ENCODE measurements around the gene CCDC149.

CCDC149 gene

GRCh38 chr4:24781999-24782745 lies 130.7 kb downstream of the CCDC149 start:
- in situ Hi-C loops (cut with HindIII; ENCODE audit: low sequenced_read_pairs), result loop anchor here (5.0 kb wide), 1 partner anchor 40 kb away; no protein-coding TSS in a partner anchor

GRCh38 chr4:24780936-24781495 lies 131.8 kb downstream of the CCDC149 start:
- in situ Hi-C loops (cut with HindIII; ENCODE audit: low sequenced_read_pairs), result loop anchor here (5.0 kb wide), 1 partner anchor 39 kb away; no protein-coding TSS in a partner anchor

GRCh38 chr4:24778464-24779225 lies 134.2 kb downstream of the CCDC149 start:
- in situ Hi-C loops (cut with HindIII; ENCODE audit: low sequenced_read_pairs), result no loop called here

DNA sequence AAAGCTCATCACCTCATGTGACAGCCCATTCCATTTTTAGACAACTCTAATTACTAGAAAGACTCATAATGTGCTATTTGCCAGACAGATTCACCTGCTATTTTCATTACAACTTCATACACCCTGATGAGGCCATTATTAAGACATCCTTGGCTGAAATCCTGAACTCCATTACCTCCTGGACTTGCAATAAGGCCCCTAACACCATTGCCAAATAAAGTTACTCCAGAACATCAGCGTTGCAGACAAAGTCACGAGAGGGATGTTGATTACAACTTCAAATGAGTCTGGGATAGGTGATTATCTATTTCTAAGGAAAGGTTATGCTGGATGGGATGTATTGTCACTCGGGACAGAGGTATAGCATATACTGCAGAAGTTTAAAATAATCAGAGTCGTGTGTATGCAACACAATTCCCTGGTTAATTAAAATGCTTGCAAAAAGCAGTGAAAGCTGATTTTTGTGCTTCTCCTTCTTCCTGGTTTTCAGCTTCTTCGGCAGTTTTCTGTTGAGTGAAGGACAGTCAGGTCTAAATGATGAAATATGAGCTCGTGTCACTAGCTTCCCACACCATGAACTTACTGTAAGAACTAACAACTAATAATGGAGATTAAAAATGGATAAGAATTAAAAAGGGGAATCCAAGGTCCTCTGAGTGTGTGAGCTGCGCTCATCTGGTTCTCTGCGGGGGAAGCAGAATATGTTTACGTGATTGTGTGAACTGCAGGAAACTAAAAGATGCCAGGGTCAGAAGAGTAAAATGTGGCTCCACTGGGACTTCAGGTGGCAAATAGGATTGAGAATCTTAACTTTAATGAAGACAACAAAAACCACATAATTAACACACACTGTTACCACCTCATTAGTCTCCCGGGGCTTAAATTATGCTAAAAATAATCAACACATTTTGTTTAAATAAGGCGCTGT lies 135.0 kb downstream of the CCDC149 start:
- in situ Hi-C loops (cut with HindIII; ENCODE audit: low sequenced_read_pairs), result no loop called here

GRCh38 chr4:24775750-24776149 lies 137.1 kb downstream of the CCDC149 start:
- in situ Hi-C loops (cut with HindIII; ENCODE audit: low sequenced_read_pairs), result no loop called here

DNA sequence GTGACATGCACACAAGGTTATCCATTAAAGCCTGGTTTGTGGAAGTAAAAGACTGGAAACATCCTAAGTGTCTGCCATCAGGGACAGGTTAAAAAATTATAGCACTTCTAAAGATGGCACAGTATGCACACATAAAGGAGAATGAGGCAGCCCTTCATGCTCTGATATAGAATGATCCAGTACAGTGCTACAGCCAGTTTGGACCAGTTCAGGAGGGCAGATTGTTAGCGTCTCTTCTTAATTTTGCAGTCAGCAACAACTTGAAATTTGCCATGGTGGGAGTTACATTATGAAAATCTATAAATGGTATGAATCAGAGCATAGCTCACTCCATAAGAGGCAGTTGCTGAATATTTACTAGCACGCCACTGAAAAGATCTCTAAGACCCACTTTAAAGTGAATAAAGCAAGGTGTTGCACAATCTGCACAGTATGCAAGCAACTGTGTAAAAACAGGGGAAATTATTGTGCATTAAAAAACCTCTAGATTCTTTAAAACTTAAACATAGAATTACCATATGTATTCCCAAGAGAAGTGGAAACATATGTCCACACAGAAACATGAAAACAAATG lies 137.7 kb downstream of the CCDC149 start:
- in situ Hi-C loops (cut with HindIII; ENCODE audit: low sequenced_read_pairs), result no loop called here

- in situ Hi-C loops (cut with HindIII; ENCODE audit: low sequenced_read_pairs), result loop anchor here (5.0 kb wide), 1 partner anchor 38 kb away; no protein-coding TSS in a partner anchor
Observed at GRCh38 chr4:24774452-24774851, 138.4 kb downstream of the CCDC149 start.

DNA sequence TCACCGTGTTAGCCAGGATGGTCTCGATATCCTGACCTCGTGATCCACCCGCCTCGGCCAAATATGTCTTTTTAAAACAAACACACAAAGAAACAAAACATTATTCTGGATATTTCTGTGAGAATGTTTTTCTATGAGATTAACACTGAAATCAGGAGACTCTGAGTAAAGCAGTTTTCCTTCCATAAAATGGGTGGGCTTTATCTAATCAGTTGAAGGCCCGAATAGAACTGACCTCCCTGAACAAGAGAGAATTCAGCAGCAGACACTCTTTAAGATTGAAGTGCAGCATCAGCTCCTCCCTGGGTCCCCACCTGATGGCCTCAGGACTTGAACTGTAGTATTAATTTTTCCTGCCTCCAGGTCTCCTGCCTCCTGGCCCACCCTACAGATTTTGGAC lies 139.9 kb downstream of the CCDC149 start:
- in situ Hi-C loops (cut with HindIII; ENCODE audit: low sequenced_read_pairs), result loop anchor here (5.0 kb wide), 1 partner anchor 39 kb away; no protein-coding TSS in a partner anchor

GRCh38 chr4:24772061-24772705 lies 140.7 kb downstream of the CCDC149 start:
- in situ Hi-C loops (cut with HindIII; ENCODE audit: low sequenced_read_pairs), result loop anchor here (5.0 kb wide), 1 partner anchor 40 kb away; no protein-coding TSS in a partner anchor

DNA sequence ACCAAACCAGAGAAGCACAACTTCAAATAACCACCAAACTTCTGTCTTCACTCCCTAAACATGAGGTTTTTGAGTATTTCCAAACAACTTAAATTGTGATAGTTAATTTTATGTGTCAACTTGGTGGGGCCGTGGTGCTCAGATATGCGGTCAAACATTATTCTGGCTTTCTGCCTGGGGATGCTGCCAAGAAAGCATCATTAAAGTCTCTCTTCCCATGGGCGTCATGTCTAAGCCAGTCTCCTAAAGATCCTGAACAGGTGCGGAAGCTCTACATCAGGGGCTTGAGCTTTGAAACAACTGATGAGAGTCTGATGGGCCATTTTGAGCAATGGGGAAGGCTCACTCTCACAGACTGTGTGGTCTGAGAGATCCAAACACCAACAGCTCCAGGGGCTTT lies 141.6 kb downstream of the CCDC149 start:
- in situ Hi-C loops (cut with HindIII; ENCODE audit: low sequenced_read_pairs), result loop anchor here (5.0 kb wide), 1 partner anchor 41 kb away; no protein-coding TSS in a partner anchor

DNA sequence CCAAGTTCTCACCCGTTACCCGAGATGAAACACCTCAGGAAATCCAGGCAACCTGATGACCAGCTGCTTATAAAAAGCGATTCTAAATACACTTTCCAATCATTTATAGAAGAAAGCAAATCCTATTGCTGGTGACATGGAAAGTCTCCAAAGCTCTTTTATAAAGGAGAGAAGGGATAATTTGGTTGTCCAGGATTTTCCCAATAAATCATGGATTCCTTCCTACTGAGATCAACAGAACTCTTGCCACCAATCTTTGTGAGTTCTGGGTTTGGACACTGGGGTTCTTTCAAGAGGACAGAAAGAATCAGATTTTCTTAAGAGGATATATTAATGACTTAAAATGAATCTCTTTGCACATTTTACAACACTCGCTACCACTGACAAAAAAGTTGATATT lies 142.2 kb downstream of the CCDC149 start:
- in situ Hi-C loops (cut with HindIII; ENCODE audit: low sequenced_read_pairs), result loop anchor here (5.0 kb wide), 1 partner anchor 42 kb away; no protein-coding TSS in a partner anchor

DNA sequence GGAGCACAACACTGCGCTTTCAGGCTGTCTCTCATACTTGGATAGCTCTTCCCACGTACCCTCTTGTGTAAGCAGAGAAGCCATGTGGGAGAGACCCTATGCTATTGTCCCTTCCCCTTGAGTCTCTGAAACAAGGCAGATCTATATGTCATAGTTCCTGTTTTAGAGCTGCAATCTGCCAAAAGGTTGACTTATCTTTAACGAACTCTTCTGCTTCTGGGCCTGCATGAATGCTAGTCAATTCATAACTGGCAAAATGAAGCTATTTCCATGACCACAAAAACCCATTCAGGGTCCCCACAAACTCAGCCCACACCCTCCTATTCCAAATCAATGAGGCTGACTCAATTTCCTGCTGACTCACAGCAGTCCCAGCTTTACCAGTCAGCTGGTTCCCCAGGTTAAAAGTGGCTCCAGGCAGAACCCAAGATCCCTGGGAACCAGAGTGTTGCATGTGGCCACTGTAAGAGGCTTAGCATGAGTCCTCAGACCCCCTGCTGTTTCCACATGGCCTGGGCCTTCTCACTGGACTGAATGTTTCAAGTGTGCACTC lies 142.7 kb downstream of the CCDC149 start:
- in situ Hi-C loops (cut with HindIII; ENCODE audit: low sequenced_read_pairs), result loop anchor here (5.0 kb wide), 1 partner anchor 42 kb away; no protein-coding TSS in a partner anchor

DNA sequence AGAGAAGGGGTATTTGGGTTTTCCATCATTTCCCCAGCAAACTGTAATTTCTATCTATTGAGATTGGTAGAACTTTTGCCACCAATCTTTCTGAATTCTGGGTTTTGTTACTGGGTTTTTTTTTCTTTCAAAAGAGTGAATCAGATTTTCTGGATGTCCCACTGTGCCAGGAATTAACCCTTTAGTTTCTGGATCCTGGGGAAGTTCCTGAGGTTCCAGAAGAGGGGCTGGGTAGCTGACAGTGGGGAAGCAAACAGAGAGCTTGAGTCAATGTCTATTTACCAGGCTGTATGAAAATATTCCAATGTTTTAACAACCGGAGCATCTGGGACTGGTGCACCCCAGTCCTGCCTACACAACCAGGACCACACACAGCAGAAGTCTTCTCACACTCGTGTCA lies 143.3 kb downstream of the CCDC149 start:
- in situ Hi-C loops (cut with HindIII; ENCODE audit: low sequenced_read_pairs), result no loop called here

GRCh38 chr4:24768604-24769003 lies 144.2 kb downstream of the CCDC149 start:
- in situ Hi-C loops (cut with HindIII; ENCODE audit: low sequenced_read_pairs), result no loop called here

DNA sequence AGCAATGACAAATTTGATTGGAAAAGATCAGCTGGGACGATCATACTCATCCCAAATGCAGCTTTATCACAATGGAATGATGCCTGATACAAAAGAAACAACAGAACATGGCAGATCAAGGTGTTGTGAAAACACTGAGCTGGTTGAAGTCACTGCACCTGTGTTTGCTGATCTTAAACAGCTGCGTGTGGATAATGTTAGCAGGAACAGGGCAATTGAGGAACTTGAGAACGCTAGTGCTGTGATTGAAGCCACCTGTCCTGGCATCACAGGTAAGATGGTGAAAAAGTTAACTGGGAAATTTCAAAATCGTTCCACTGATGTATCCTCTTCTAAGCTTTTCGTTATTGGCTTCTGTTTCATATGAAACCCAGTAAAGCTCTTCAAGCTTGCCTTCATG lies 144.8 kb downstream of the CCDC149 start:
- in situ Hi-C loops (cut with HindIII; ENCODE audit: low sequenced_read_pairs), result no loop called here

DNA sequence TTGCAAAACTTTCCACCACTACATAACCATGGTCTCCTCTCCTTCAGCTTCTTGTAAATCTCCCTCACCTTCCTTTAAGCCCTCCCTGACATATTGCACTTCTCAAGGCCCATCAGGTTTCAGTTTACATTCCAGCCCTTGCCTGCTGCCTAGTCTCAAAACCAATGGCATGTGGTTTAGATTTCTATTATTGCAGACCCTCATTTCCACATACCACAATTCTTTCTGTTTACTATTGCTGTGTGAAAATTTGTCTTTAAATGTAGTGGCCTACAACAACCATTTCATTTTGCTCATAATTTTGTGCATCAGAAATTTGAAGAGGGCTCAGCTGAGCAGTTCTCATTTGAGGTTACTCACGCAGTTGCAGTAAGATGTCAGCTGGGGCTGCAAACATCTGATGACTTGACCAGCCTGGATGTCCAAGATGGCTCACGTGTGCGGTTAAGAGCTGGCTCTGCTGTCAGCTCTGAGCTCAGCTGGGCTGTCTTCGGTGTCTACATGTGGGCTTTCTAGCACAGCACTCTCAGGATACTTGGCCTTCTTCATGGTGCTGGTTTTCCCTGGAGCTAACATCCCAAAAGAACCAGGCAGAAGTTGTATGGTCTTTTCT lies 147.4 kb downstream of the CCDC149 start:
- in situ Hi-C loops (cut with HindIII; ENCODE audit: low sequenced_read_pairs), result no loop called here

- in situ Hi-C loops (cut with HindIII; ENCODE audit: low sequenced_read_pairs), result no loop called here
Observed at GRCh38 chr4:24764345-24764744, 148.5 kb downstream of the CCDC149 start.

- in situ Hi-C loops (cut with HindIII; ENCODE audit: low sequenced_read_pairs), result no loop called here
Observed at GRCh38 chr4:24763631-24764297, 149.1 kb downstream of the CCDC149 start.

All from endothelial cell of hepatic sinusoid (primary cell).